SK-N-SH (cell line): Measurements from ENCODE around the gene PLD3.

Experiments used
- EZH2phosphoT487 ChIP-seq: fragments of 200-600 bp; sonication (generic); IDR thresholded peaks from 2 replicates; pipeline ENCODE4 v1.6.1; 2017; ENCODE audit warnings: low read depth, mixed run types, mild to moderate bottlenecking, antibody characterized with exemption, moderate library complexity, borderline replicate concordance
- MXI1 ChIP-seq: IDR thresholded peaks from 2 replicates; pipeline ENCODE4 v1.6.1; 2012; ENCODE audit warnings: mild to moderate bottlenecking, low read depth, low read length, improper control_type of control experiment
- POLR2AphosphoS5 ChIP-seq: IDR thresholded peaks from 2 replicates; pipeline ENCODE4 v1.6.1; 2012; ENCODE audit warnings: low read depth, low read length
- TF ChIP-seq, protein P1 (sequence below): fragments of 200-600 bp; sonication (generic); IDR thresholded peaks from 2 replicates; pipeline ENCODE4 v1.6.1; 2017; ENCODE audit warnings: antibody characterized with exemption, mild to moderate bottlenecking, moderate library complexity

DNA sequence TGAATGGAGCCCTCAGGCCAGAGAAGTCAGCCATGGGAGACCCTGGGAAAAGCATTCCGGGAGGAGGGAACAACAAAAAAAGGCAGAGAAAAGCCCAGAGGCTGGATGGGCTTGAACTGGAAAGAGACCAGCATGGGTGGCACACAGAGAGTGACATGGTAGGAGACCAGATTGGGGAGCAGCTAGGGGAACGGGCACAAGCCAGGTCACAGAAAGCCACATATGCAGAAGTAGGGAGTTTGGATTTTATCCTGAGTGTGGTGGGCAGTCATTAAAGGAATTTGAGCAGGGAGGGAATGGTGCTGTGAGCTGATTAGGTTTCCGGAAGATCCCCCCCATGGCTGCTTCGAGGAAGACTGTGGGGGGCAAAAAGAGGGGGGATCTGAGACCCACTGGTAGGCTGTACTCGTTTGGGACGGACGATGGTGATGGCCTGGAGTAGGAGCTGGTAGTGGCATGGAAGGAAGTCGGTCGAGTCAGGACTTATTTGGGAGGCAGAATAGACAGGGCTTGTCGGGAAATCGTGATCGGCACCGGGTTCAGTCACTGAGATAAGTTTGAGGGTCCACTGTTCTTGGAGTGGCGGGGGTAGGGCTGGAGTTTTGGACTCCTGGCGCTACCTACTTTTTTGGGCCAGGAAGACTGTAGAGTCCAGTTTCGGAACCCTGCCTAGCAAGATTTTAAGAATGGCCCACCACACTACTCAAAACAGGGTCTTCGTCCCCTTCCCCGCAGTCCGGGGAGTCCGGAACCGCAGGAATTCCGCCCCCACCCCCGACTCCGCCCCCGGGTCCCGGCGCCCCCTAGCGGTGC lies 76.3 kb downstream of the PLD3 start:
- no peak for TF ChIP-seq MXI1
- TF ChIP-seq, protein P1, sequence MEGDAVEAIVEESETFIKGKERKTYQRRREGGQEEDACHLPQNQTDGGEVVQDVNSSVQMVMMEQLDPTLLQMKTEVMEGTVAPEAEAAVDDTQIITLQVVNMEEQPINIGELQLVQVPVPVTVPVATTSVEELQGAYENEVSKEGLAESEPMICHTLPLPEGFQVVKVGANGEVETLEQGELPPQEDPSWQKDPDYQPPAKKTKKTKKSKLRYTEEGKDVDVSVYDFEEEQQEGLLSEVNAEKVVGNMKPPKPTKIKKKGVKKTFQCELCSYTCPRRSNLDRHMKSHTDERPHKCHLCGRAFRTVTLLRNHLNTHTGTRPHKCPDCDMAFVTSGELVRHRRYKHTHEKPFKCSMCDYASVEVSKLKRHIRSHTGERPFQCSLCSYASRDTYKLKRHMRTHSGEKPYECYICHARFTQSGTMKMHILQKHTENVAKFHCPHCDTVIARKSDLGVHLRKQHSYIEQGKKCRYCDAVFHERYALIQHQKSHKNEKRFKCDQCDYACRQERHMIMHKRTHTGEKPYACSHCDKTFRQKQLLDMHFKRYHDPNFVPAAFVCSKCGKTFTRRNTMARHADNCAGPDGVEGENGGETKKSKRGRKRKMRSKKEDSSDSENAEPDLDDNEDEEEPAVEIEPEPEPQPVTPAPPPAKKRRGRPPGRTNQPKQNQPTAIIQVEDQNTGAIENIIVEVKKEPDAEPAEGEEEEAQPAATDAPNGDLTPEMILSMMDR = no peak
- no peak for TF ChIP-seq EZH2phosphoT487
- no peak for TF ChIP-seq POLR2AphosphoS5
